ENCODE data around the gene TPK1. TPM values are rescaled to one million over a fixed set of nuclear protein-coding genes. Genes with fewer than 3 reads are reported as not detected.

The TPK1 gene
- total RNA-seq, 4 donors from 2014 or later, result 2.5 to 22.7 (median 18.7) TPM

- Histone ChIP-seq H3K4me1 (no peaks in the 10 kb centered on the region), H3K27me3 (no peaks in the 10 kb centered on the region), H3K36me3 (no peaks in the 10 kb centered on the region), H3K27ac (no peak overlapping the region), H3K9me3 (no peaks in the 10 kb centered on the region), H3K4me3 (no peak overlapping the region)
- no peak for TF ChIP-seq POLR2A (IDR thresholded peaks at IDR 0.05)
- no peak for DNase-seq
Observed at GRCh38 chr7:144629598-144629997, 206.3 kb downstream of the TPK1 start.

- Histone ChIP-seq H3K9me3 (no peaks in the 10 kb centered on the region), H3K36me3 (no peaks in the 10 kb centered on the region), H3K4me1 (no peaks in the 10 kb centered on the region), H3K4me3 (no peak overlapping the region), H3K27ac (no peak overlapping the region), H3K27me3 (no peaks in the 10 kb centered on the region)
- no peak for DNase-seq
- TF ChIP-seq CTCF (IDR thresholded peaks at IDR 0.05), result no peak
- no peak for TF ChIP-seq POLR2A (IDR thresholded peaks at IDR 0.05)
Observed at GRCh38 chr7:144629011-144629410, 206.8 kb downstream of the TPK1 start.

GRCh38 chr7:144628176-144628575 is 207.7 kb downstream of the TPK1 start:
- no peaks in the 10 kb centered on the region for H3K36me3 ChIP-seq
- no peak overlapping the region for H3K4me3 ChIP-seq
- no peak for TF ChIP-seq POLR2A (IDR thresholded peaks at IDR 0.05)
- TF ChIP-seq CTCF (IDR thresholded peaks at IDR 0.05), result no peak
- no peak overlapping the region for H3K27ac ChIP-seq
- no peaks in the 10 kb centered on the region for H3K27me3 ChIP-seq
- no peaks in the 10 kb centered on the region for H3K9me3 ChIP-seq
- no peak for DNase-seq
- H3K4me1 ChIP-seq, result no peaks in the 10 kb centered on the region

- Histone ChIP-seq H3K4me3 (no peak overlapping the region), H3K9me3 (no peaks in the 10 kb centered on the region), H3K27me3 (no peaks in the 10 kb centered on the region), H3K36me3 (no peaks in the 10 kb centered on the region), H3K4me1 (no peaks in the 10 kb centered on the region), H3K27ac (no peak overlapping the region)
- DNase-seq, result no peak
- TF ChIP-seq CTCF (IDR thresholded peaks at IDR 0.05) (no peak), POLR2A (IDR thresholded peaks at IDR 0.05) (no peak)
Observed at GRCh38 chr7:144622745-144623144, 213.1 kb downstream of the TPK1 start.

- Histone ChIP-seq H3K27me3 (no peaks in the 10 kb centered on the region), H3K9me3 (no peaks in the 10 kb centered on the region), H3K36me3 (no peaks in the 10 kb centered on the region), H3K27ac (no peak overlapping the region), H3K4me3 (no peak overlapping the region), H3K4me1 (no peaks in the 10 kb centered on the region)
- no peak for TF ChIP-seq CTCF (IDR thresholded peaks at IDR 0.05)
- no peak for TF ChIP-seq POLR2A (IDR thresholded peaks at IDR 0.05)
- DNase-seq, result no peak
Observed at GRCh38 chr7:144606261-144606660, 229.6 kb downstream of the TPK1 start.

- H3K9me3 ChIP-seq, result no peaks in the 10 kb centered on the region
- no peaks in the 10 kb centered on the region for H3K27me3 ChIP-seq
- no peaks in the 10 kb centered on the region for H3K4me1 ChIP-seq
- DNase-seq, result no peak
- no peak overlapping the region for H3K27ac ChIP-seq
- TF ChIP-seq POLR2A (IDR thresholded peaks at IDR 0.05), result no peak
- TF ChIP-seq CTCF (IDR thresholded peaks at IDR 0.05), result no peak
- no peak overlapping the region for H3K4me3 ChIP-seq
- H3K36me3 ChIP-seq, result no peaks in the 10 kb centered on the region
Observed at GRCh38 chr7:144596953-144597352, 238.9 kb downstream of the TPK1 start.

All from Peyer's patch (tissue), 4 donors.